ENCODE measurements around the gene SLC35E2B.
"Not testable (repeated sequence)": the region's sequence is repeated elsewhere in the genome, so short reads cannot be mapped to it uniquely, and the experiment has no call there.

SLC35E2B gene

DNA sequence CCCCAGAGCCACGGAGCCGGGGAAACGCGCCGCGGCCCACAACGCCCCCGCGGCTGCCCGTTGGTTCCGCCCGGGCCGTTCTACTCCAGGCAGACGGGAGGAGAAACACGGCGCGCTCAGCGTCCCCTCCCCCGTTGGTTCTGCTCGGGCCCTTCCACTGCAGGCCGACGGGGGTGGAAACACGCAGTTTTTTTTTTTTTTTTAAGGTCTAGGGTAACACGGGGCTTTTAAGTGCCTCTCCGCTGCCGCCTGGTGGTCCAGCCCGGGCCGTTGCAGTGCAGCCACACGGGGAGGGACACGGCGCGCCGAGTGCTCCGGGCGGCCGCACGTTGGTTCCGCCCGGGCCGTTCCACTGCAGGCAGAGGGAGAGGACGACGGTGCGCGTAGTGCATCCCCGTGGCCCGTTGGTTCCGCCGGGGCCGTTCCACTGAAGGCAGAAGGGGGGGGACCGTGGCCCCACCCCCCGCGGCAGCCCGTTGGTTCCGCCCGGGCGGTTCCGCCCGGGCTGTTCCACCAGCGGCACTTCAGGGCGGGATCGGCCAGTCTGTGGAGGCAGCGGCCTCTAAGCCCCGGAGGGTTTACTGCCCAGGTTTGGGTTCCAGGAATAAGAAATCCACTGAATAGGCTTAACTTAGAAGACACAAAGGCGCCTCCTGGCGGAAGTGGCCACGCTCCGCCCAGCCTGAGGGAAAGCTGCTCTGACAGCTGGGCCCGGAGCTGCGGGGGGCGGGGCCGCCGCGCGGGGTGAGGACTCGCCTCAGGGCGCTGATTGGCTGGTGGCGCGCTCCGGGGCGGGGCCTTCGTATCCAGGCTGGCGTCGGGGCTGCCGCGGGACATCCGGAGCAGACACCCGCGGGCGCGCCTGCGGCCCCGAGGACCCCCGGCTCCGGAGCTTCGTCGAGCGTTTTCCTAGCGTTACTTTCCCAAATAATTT lies at the start of gene SLC35E2B:
SLC35E2B (minus strand) TSS at position 82 of the 934 bp plus-strand sequence. CDS start 16,096 bp downstream, outside the sequence.
- peak; percentile 92 for DNase-seq (ENCODE audit: low spot score)

DNA sequence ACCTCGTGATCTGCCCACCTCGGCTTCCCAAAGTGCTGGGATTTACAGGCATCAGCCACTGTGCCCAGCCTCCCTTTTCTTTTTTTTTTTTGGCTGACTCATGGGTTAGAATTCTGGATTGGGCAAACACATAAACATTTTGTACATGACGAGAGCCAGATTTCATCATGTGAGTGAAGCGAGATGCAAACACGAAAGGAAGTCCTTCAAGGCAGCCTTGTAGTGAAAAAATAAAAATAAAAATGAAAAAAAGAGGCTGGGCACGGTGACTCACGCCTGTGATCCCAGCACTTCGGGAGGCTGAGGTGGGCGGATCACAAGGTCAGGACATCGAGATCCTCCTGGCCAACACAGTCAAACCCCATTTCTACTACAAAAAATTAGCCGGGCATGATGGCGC lies 48.4 kb upstream of the SLC35E2B start:
- DNase-seq (ENCODE audit: low spot score), result not testable (repeated sequence)

DNA sequence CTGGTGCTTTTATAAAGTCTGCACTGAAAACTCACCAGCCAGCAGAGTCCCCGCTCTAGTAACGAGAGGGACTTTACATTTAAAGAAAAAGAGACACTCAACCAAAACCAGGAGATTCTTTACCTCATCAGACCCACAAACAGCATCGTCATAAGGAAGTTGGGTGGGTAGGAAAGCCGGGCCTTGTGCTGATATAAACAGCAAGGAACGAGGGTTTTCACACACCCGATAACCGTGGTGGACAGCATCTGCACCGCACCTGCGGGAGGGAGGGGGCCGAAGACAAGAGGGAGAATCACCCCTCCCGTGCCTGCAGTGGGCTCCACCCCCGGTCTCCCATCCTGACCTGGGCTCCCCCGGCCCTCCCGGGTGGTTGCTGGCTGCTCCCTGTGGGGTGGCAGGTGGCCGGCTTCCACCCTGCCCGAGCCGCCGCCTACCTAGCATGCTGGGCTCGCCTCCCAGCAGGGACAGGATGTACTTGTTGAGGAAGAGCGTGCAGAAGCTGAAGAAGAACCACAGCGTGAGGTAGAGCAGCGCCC lies 46.3 kb upstream of the SLC35E2B start:
- not testable (repeated sequence) for DNase-seq (ENCODE audit: low spot score)

DNA sequence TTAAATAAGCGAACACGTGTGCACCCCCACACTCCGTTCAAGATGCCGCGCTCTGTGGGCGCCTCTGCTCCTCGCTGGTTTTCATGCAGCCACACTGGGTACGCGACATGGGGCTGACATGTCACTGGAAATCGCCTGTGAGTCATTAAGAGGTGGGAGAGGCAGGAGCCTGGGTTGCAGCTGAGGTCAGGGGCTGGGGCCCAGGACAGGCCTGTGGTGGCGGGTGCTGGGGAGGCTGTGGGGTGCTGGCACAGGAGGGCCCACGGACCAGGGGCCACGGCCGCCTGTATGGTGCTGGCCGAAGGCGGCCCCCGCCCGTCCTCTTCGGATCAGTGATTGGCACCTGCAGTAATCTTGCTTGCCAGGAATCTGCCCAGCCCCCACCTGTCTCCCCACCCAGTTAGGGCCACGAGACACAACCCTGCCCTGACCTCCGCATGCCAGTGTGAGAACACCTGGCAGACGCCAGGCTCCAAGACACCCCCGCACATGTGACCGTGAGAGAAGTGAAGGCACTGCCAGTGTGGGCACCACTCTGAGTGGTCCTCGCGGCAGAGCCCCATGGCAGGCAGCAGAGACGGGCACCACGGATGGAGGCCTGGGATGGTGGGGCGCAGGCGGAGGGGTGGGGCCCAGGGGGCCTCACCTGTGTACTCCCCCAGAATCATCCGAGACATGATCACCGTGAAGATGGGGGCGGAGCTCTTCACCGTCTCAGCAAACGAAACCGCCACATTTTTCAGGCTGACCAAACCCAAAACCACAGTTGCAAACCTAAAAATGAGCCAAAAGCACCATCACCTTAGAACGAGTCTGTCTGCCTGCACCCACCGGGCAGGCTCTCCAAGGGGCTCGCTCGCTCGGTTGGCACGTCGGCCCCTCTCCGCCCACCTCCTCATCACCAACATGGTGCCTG lies 45.3 kb upstream of the SLC35E2B start:
- DNase-seq (ENCODE audit: low spot score), result not testable (repeated sequence)

DNA sequence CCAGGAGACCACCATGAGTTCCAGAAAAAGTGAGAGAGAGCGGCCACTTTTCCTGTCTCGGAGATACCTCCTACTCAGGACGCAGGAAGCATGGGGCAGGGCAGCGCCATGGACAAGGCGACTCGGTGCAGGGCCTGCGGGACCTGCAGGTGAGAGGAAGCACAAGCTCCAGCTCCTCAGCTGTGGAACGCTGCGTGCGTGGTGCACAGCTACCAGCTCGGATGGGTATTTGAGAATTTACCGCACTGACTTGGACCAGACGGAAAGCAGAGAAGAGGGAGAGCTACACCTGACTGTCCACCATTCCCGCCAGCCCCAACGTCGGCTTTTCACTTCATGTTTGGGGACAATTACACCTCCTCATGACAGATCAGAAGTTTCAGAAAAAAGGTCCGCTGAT lies 39.8 kb upstream of the SLC35E2B start:
- DNase-seq (ENCODE audit: low spot score), result no peak

DNA sequence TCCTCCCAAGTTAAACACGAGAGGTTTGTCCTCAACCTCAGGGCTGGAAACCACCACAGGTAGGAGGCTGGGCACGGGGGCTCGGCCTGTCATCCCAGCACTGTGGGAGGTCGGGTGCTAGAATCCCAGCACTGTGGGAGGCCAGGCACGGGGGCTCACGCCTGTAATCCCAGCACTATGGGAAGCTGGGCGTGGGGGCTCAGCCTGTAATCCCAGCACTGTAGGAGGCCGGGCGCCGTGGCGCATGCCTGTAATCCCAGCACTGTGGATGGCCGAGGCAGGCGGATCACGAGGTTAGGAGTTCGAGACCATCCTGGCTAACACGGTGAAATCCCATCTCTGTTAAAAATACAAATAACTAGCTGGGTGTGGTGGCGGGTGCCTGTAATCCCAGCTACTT lies 38.3 kb upstream of the SLC35E2B start:
- no peak for DNase-seq (ENCODE audit: low spot score)

DNA sequence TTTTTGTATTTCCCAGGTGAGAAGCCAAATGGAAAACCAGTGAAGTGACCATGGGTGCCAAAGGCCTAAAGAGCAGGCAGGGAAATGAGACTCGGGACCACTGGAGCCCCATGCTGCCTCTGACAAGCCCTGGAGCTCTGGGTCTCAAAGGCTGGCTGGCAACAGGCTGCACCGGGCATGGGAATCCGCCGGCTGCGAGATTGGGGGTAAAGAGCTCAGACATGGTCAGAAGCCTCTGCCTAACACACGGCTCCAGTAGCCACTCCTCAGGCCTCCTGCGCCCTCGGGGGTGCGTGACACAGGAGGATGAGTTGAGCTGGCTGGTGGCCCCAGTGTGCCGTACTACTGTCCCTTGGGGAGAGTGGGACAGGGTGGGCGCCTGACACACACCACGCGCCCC lies 37.6 kb upstream of the SLC35E2B start:
- not testable (repeated sequence) for DNase-seq (ENCODE audit: low spot score)

DNA sequence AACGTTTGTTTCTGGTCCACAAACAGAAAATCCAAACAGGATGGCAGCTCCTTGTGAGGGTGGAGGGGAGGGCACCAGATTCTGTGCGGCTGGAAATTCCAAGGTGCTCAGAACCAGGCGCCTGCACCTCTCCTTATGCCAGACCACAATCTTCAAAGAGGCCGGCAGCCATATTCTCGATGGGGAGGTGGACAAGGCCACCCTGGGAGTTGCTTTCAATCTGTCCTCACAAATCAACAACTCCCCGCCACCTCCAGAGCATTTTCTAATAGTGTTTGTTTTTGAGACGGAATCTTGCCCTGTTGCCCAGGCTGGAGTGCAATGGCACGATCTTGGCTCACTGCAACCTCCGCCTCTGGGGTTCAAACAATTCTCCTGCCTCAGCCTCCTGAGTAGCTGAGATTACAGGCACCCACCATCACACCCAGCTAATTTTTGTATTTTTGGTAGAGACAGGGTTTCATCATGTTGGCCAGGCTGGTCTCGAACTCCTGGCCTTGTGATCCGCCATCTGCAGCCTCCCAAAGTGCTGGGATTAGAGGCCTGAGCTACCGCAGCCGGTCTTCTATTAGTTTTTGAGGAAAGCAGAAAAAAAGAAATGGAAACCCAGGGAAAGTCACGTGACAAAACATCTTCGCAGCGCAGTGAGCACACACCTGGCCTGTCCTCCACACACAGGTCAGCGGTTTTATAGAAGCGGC lies 36.7 kb upstream of the SLC35E2B start:
- not testable (repeated sequence) for DNase-seq (ENCODE audit: low spot score)

DNA sequence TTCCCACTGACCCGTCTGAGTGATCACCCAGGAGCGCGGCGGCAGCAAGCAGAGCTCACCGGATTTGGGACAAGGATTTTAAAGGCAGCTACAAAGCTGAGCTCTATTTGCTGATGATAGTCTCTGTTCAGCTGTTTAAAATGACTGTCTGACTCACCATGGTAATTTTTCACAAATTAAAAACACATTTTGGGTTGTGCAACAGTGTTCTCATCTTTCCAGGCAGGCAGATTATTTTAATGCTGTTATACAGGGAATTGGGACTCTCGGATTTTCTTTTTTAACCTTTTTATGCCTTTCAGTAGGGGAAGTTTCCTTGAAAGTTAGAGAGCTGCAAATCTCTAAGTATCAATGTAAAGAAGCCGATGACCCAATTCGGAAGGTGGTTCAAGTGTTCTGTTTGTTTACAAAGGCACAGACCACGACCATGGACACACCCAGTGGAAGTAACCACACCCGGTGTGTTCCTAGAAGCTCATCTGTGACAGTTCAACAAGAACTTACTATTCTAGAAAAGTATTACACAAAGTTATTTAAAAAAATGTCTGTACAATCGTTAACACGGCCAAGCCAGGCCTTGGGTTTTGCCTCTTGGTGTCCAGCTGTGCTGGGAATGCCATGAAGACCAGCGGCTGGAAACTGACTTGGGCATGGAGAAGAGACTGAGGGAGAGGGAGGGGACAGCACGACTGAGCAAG lies 35.9 kb upstream of the SLC35E2B start:
- not testable (repeated sequence) for DNase-seq (ENCODE audit: low spot score)

DNA sequence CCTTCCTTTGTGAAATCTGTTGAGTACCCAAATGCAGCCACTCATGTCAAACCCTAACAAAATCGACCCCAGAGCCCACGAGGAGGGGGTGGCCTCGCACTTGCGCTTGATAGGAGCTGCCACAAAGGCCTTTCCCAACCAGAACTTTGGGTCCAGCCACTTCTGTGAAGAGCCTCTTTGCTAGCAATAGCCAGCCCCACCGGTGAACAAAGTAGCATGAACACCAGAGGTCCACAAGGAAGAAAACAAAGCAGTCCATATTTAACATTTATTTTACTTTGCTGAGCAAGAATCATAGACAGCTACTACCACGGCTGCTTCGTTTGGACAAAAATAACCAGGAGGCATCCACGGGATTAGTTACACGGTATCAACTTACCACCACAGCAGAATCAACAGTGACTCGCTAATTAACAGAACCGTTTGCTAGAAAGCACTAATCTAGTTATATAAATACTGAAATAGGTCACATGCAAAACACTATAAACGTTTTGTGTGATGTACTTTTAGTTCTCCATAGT lies 34.6 kb upstream of the SLC35E2B start:
- not testable (repeated sequence) for DNase-seq (ENCODE audit: low spot score)

DNA sequence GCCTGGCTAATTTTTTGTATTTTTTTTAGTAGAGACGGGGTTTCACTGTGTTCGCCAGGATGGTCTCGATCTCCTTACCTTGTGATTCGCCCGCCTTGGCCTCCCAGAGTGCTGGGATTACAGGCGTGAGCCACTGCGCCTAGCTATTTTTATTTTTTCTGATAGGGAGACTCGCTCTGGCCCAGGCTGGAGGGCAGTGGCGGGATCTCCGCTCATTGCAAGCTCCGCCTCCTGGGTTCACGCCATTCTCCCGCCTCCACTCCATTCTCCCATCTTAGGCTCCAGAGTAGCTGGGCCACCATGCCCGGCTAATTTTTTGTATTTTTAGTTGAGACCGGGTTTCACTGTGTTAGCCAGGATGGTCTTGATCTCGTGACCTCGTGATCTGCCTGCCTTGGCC lies 33.5 kb upstream of the SLC35E2B start:
- DNase-seq (ENCODE audit: low spot score), result not testable (repeated sequence)

DNA sequence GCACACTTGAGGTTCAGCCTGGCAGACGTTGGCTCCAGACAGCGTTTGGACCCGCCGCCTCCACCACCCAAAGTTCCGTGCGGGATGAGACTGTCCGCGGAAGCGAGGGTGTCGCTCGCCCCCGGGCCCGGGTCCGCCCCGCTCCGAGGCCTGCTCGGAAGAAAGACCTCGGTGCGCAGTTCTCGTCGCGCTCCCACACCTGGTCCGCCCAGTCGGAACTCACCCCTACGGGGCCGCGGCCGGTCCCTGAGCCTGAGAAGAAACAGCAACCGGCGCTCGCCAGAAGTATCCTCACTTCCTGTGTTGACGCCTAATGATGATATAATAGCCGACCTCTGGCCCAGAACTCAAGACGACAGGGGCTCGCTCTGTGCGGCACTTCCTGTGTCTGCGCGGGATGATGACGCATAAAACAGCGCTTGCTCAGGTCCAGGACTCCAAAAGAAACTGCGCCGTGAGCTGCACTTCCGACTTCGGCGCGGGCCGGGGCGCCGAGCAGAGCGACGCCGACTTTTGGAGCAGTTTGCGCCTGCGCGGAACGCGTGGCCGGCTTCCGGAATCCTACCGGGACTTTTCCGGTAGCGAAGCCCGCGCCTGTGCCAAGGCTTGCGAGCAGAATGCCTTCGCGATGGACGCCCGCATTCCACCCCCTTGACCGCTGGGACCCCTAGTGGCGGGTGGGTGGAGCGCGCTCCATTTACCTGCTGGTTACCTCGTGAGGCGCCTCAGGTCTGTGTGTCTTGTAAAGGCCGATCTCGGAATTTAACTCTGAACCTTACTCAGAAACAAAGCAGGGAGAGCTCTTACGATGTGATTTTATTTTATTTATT lies 31.7 kb upstream of the SLC35E2B start, which contains the start of gene CDK11A:
CDK11A (minus strand) TSS at position 323 of the 830 bp plus-strand sequence. CDS start 1,539 bp downstream, outside the sequence.
- peak; percentile 97 for DNase-seq (ENCODE audit: low spot score)

DNA sequence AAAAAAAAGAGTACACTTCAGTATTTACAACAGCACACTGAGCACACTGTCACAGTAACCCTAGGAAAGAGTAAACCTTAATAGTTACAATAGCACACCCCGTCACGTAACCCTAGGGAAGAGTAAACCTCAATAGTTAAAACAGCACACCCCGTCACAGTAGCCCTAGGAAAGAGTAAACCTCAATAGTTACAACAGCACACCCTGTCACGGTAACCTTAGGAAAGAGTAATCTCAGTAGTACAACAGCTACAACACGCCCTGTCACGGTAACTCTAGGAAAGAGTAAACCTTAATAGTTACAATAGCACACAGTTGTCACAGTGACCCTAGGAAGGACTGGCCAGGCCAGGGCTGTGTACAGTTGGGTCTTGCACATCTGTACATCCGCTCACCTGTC lies 28.6 kb upstream of the SLC35E2B start:
- DNase-seq (ENCODE audit: low spot score), result no peak

DNA sequence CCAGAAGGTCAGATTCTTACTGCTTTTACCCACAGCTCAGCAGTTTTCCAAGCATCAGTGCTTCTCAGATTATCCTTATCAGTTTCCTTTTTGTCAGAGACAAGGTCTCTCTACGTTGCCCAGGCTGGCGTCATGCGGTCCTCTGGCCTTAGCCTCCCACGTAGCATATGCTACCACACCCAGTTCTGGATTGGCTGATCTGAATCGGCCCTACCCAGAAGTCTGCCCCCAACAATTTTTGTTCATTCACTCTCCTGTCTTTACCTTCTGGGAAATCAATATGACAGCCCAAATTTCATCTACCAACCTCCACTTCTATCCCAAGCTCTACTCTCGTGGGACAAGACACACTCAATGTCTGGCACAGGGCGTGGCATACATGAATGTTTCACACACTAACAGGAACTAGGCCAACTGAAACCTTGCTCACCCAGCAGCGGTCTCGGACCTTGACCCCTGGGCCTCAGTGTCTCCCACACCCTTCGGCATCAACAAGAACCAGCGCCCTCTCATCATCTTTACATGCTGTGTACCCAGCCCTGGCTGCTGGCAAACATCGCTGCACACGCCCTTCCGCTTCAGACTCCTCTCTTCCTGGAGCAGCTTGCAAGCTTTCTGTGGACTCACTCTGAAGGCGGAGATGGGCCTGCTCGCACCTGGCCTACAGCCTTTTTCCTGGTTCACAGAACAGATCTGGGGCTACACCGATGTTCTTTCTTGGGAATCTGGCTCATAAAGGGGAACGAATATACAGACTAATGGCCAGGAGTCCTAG lies 22.7 kb upstream of the SLC35E2B start:
- DNase-seq (ENCODE audit: low spot score), result not testable (repeated sequence)

DNA sequence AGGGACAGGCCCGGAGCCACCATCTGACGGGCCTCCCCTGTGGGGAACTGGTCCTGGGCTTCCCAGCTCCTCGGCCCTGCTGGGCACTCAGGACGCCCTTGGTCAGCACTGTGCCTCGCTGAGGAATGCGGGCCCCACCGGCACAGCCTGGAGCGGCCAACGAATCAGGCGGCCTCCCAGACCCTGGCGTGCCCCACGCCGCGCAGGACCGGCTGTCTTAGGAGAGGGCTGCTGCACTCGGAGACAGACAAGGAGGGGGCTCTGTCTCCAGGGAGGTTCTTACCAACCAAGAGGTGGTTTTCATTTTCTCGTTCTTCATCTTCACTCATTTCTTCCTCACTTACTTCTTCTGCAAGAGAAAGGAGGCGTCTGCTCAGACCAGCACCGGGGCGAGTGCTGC lies 15.3 kb upstream of the SLC35E2B start:
- DNase-seq (ENCODE audit: low spot score), result not testable (repeated sequence)

DNA sequence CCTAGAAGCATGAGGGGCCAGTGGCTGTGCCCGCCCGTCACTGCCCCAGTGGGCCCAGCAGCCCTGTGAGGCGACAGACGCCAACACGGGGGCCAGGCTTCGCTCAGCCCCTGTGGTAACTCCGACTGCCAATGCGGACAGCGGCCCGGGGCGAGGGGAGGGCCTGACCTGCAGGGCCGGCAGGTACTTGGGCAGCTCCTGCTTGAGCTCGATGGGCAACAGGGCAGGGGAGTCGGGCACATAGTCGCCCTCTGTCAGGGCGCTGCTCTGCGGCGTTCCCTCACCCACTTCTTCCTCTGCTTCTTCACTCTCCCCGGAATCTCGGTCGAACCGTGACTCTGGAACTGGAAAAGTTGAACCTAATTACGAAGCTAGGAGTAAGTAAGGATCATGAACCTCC lies 14.6 kb upstream of the SLC35E2B start:
- DNase-seq (ENCODE audit: low spot score), result not testable (repeated sequence)

DNA sequence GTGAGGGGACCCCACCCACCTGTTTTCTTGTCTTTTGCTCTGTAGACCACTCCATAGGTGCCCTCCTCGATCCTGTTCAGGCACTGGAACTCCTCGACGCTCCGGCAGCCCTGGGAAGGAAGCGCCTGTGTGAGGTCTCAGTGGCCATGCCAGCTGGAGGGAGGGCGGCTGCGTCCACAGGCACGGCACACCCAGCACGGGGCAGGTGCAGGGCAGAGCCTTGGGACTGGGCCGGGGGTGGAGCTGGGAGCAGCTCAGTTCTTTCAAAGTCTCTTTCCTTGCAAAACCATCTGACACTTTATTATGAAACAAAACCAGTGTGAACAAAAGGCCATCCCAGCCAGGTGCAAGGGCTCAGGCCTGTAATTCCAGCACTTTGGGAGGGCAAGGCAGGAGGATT lies 13.0 kb upstream of the SLC35E2B start:
- not testable (repeated sequence) for DNase-seq (ENCODE audit: low spot score)

DNA sequence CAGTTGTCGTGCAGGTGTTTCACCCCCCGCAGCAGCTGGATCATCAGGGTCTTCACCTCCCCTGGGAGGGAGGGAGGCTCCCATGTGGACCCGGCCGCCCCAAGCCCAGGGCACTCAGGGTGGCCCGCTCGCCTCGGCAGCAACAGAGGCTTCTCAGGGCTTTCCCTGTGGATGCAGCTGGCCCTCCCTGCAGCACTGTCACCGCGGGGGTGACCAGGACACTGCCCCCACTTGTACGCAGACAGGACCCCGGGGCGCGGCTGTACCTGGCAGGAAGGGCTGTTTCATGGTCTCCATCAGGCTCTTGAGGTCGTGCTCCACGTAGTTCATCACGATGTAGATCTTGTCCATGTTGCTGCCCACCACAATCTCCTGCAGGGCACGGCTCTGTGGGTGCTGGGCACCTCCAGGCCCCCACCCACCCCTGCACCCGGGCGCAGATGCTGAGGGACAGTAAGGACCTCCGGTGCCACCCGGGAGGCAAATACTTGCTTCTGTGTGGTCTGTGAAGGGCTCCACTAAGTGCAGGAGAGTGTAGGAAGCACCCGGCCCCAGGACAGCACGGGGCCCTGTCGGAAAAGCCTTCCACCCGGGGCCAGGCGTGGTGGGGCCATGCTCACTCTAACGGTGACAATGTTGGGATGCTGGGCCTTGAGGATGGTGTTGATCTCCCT lies 11.8 kb upstream of the SLC35E2B start:
- DNase-seq (ENCODE audit: low spot score), result not testable (repeated sequence)

All from ecto neural progenitor cell (in vitro differentiated cells).